HCT116 (cell line): ENCODE data around the gene WDR82. TPM values are rescaled to one million over a fixed set of nuclear protein-coding genes. Genes with fewer than 3 reads are reported as not detected.

Experiments used
- ATAC-seq: fragments of 200-7000 bp; cut with Tn5 transposase; 2 replicates; pipeline ENCODE4 v1.9.1; 2020; ENCODE audit warnings: mild to moderate bottlenecking, moderate library complexity
- BruUV-seq: library from RNA; stranded (reverse); fragments of 400-500 nt; replicated peaks from 2 replicates; lab custom pipeline; 2021; lab: Mats Ljungman, UMichigan
- CTCF ChIA-PET: fragments of 300-600 bp; sonication (Branson Sonifier 250); formaldehyde crosslinking; loops from one replicate; lab custom pipeline; 2021; ENCODE audit warnings: antibody characterized with exemption; lab: Charles Lee
- POLR2A ChIA-PET: fragments of 300-600, 350-600 bp; sonication (Branson Sonifier 250); formaldehyde crosslinking; loops from one replicate; lab custom pipeline; 2021; ENCODE audit warnings: antibody characterized with exemption; lab: Charles Lee
- RAD21 ChIA-PET, 2 experiments: fragments of 300-600 bp; sonication (Branson Sonifier 250); formaldehyde crosslinking; loops; one replicate each; lab custom pipeline; 2023; ENCODE audit warnings: low total read pairs in 2 of 2; ENCODE audit not compliant: uncharacterized antibody in 2 of 2, unreplicated experiment in 2 of 2, low non-redundant PET in 1 of 2; lab: Charles Lee
- DNase-seq: peaks from one replicate; pipeline ENCODE4 v3.0.0-alpha.2; 2010; ENCODE audit warnings: low read depth, low spot score
- H2AFZ ChIP-seq: fragments of 200-600 bp; shearing (Covaris generic), sonication (generic); 2 replicates; pipeline ENCODE4 v1.6.1; 2017; ENCODE audit warnings: low read depth, mixed run types, mixed read lengths, antibody characterized with exemption, low read length; ENCODE audit not compliant: poor library complexity, severe bottlenecking
- H3K27ac ChIP-seq: 2 replicates; pipeline ENCODE4 v1.5.1; 2012; ENCODE audit warnings: low read depth, low read length
- H3K27me3 ChIP-seq: fragments of 200-600 bp; sonication (generic); 2 replicates; pipeline ENCODE4 v1.6.1; 2016; ENCODE audit warnings: mixed run types, low read length, mixed read lengths; ENCODE audit not compliant: insufficient read depth
- H3K36me3 ChIP-seq, 2 experiments: fragments of 200-500 bp in 1 of 2; fragments of 200-600 bp in 1 of 2; sonication (Bioruptor generic) in 1 of 2; sonication (generic) in 1 of 2; 2 replicates each; pipeline versions ENCODE4 v1.5.1 to v1.6.1; 2014 to 2016; ENCODE audit warnings: low read length in 2 of 2, inconsistent platforms in 1 of 2, mixed read lengths in 1 of 2, mixed run types in 1 of 2; ENCODE audit not compliant: insufficient read depth in 2 of 2, control insufficient read depth in 1 of 2
- H3K4me1 ChIP-seq, 2 experiments: fragments of 200-600 bp in 1 of 2; sonication (generic) in 1 of 2; 2 replicates each; pipeline versions ENCODE4 v1.5.1 to v1.6.1; 2012 to 2017; ENCODE audit warnings: low read length in 2 of 2, inconsistent platforms in 1 of 2, mild to moderate bottlenecking in 1 of 2, mixed read lengths in 1 of 2, mixed run types in 1 of 2, moderate library complexity in 1 of 2; ENCODE audit not compliant: insufficient read depth in 2 of 2, control insufficient read depth in 1 of 2
- H3K4me2 ChIP-seq: fragments of 200-600 bp; sonication (generic); 2 replicates; pipeline ENCODE4 v1.6.1; 2017; ENCODE audit warnings: mixed run types, low read length, mixed read lengths
- H3K4me3 ChIP-seq, 2 experiments: fragments of 200-600 bp in 1 of 2; sonication (generic) in 1 of 2; replicated peaks in 1 of 2; 2 replicates each; pipeline ENCODE4 v1.5.1; 2011 to 2016; ENCODE audit warnings: low read length in 2 of 2, control low read depth in 1 of 2, low read depth in 1 of 2, mild to moderate bottlenecking in 1 of 2, mixed read lengths in 1 of 2, mixed run types in 1 of 2
- H3K79me2 ChIP-seq: fragments of 200-600 bp; sonication (generic); 2 replicates; pipeline ENCODE4 v1.6.1; 2017; ENCODE audit warnings: mild to moderate bottlenecking, mixed run types, low read length, moderate library complexity, mixed read lengths; ENCODE audit not compliant: insufficient read depth
- H3K9ac ChIP-seq: fragments of 200-600 bp; sonication (generic); 2 replicates; pipeline ENCODE4 v1.6.1; 2016; ENCODE audit warnings: low read length, mixed read lengths
- H3K9me2 ChIP-seq: fragments of 200-600 bp; sonication (generic), shearing (Covaris generic); 2 replicates; pipeline ENCODE4 v1.6.1; 2017; ENCODE audit warnings: mixed run types, mild to moderate bottlenecking, moderate library complexity; ENCODE audit not compliant: insufficient read depth
- H3K9me3 ChIP-seq, 2 experiments: fragments of 200-500 bp in 1 of 2; fragments of 200-600 bp in 1 of 2; sonication (Bioruptor generic) in 1 of 2; sonication (generic) in 1 of 2; 2 replicates each; pipeline ENCODE4 v1.6.1; 2014 to 2017; ENCODE audit warnings: low read length in 2 of 2, mixed read lengths in 2 of 2, inconsistent platforms in 1 of 2, low read depth in 1 of 2, mild to moderate bottlenecking in 1 of 2, mixed run types in 1 of 2, moderate library complexity in 1 of 2; ENCODE audit not compliant: control insufficient read depth in 1 of 2, insufficient read depth in 1 of 2
- H4K20me1 ChIP-seq: fragments of 200-600 bp; sonication (generic), shearing (Covaris generic); 2 replicates; pipeline ENCODE4 v1.6.1; 2017; ENCODE audit warnings: mixed run types, mild to moderate bottlenecking, moderate library complexity; ENCODE audit not compliant: insufficient read depth
- CEBPB ChIP-seq: IDR thresholded peaks from 2 replicates; pipeline ENCODE4 v1.6.1; 2012; ENCODE audit warnings: low read depth
- EGR1 ChIP-seq: IDR thresholded peaks from 2 replicates; pipeline ENCODE4 v1.6.1; 2012; ENCODE audit warnings: low read depth
- EZH2 ChIP-seq: fragments of 200-600 bp; sonication (generic); IDR thresholded peaks from 2 replicates; pipeline ENCODE4 v1.6.1; 2017; ENCODE audit warnings: antibody characterized with exemption, mixed run types
- EZH2phosphoT487 ChIP-seq: fragments of 200-600 bp; IDR thresholded peaks from 2 replicates; pipeline ENCODE4 v1.6.1; 2018; ENCODE audit warnings: antibody characterized with exemption, borderline replicate concordance
- FOSL1 ChIP-seq: IDR thresholded peaks from 2 replicates; pipeline ENCODE4 v1.6.1; 2012; ENCODE audit warnings: low read depth
- POLR2AphosphoS5 ChIP-seq: IDR thresholded peaks from 2 replicates; pipeline ENCODE4 v1.6.1; 2011; ENCODE audit warnings: mild to moderate bottlenecking, low read depth, low read length, moderate library complexity
- SP1 ChIP-seq: IDR thresholded peaks from 2 replicates; pipeline ENCODE4 v1.6.1; 2012; ENCODE audit warnings: low read depth
- YY1 ChIP-seq: IDR thresholded peaks from 2 replicates; pipeline ENCODE4 v1.6.1; 2011; ENCODE audit warnings: low read length, low read depth, moderate library complexity, mild to moderate bottlenecking; ENCODE audit not compliant: insufficient replicate concordance; ENCODE audit errors: extremely low read depth
- ZNF274 ChIP-seq: fragments of 200-500 bp; sonication (Bioruptor generic); IDR thresholded peaks from 2 replicates; pipeline ENCODE4 v1.6.1; 2014; ENCODE audit warnings: mild to moderate bottlenecking, low read depth, low read length, inconsistent platforms
- intact Hi-C: fragments of 100-400 bp; cut with micrococcal nuclease; formaldehyde crosslinking; loops from 2 replicates; pipeline ENCODE4 v1.10.0; 2022
- total RNA-seq: library from RNA; stranded (reverse); gene quantifications from one replicate; pipeline ENCODE4 v1.2.1, GENCODE V29; 2021; ENCODE audit not compliant: unreplicated experiment
- TF ChIP-seq, protein P1 (sequence below): IDR thresholded peaks from 2 replicates; pipeline ENCODE4 v1.6.1; 2012
- TF ChIP-seq, protein P2 (sequence below), 3 experiments: fragments of 200-600 bp in 1 of 3; sonication (generic) in 1 of 3; IDR thresholded peaks in 2 of 3; conservative IDR thresholded peaks in 1 of 3; 2 replicates each; pipeline ENCODE4 v1.5.1; 2012 to 2017; ENCODE audit warnings: low read depth in 2 of 3, low read length in 2 of 3, antibody characterized with exemption in 1 of 3, borderline replicate concordance in 1 of 3, control low read depth in 1 of 3, mild to moderate bottlenecking in 1 of 3, mixed read lengths in 1 of 3, mixed run types in 1 of 3, moderate library complexity in 1 of 3; ENCODE audit not compliant: insufficient read depth in 1 of 3
- TF ChIP-seq, protein P3 (sequence below): IDR thresholded peaks from 2 replicates; pipeline ENCODE4 v1.6.1; 2011; ENCODE audit warnings: mild to moderate bottlenecking, low read length, moderate library complexity; ENCODE audit not compliant: insufficient replicate concordance; ENCODE audit errors: extremely low read depth

The WDR82 gene
- total RNA-seq, 1 experiment from 2014 or later: 89.7 TPM

DNA sequence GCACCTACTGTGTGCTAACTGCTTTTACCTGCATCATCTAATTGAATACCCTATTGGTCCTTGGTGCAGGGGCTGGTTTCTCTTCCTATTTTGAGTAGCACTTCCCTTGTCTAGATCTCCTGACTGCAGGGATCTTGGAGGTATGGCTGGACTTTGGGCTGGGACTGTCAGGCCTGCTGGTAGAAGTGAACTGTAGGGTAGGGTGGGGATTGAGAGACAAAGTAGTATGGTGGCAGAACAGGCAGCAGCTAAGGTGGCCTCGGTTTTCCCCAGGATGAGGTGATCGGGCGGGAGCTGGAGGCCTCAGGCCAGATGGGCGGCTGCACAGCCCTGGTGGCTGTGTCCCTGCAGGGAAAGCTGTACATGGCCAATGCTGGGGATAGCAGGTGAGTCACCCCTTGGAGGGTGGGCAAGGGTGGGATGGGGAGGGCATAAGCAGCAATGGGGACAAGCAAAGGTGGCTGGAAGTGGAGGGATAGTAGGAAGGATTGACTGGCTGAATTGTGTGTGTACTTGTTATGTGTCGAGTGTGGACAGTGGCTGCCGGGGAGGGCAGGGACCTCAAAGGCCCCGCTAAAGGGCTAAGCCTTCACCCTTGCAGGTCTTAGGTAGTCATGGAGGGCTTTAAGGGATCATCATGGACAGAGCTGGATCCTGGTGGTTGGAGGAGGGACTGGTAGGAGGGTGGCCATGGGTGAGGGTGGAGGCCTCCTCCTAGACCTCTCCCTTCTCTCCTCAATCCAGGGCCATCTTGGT, 30.9 kb downstream of the WDR82 start:
- H3K9ac ChIP-seq: no peak overlapping the region
- H3K4me1 ChIP-seq: peaks cover 20 to 33% of the 10 kb centered on the region in 2 experiments; a peak in 3 of 4 replicates
- H3K27me3 ChIP-seq: no peaks in the 10 kb centered on the region
- no peaks in the 10 kb centered on the region for H3K9me2 ChIP-seq
- ChIA-PET RAD21 (no interaction called here), CTCF (interaction anchor here (1.2 kb wide), 1 partner anchor 13 kb away, joined by 3 read pairs; no protein-coding TSS in a partner anchor)
- no peak overlapping the region for H3K4me3 ChIP-seq
- no TSS peak for BruUV-seq
- DNase-seq: no peak
- H3K9me3 ChIP-seq: peaks cover 0 to 4% of the 10 kb centered on the region in 2 experiments; a peak in 1 of 4 replicates
- ATAC-seq: no peak
- H3K27ac ChIP-seq: no peak overlapping the region
- H3K36me3 ChIP-seq: peaks cover 2 to 17% of the 10 kb centered on the region in 2 experiments; a peak in 3 of 4 replicates
- intact Hi-C loops: no loop called here
- TF ChIP-seq, protein P1, sequence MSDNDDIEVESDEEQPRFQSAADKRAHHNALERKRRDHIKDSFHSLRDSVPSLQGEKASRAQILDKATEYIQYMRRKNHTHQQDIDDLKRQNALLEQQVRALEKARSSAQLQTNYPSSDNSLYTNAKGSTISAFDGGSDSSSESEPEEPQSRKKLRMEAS: no peak
- no peak for TF ChIP-seq EZH2phosphoT487
- no peak for TF ChIP-seq FOSL1
- TF ChIP-seq, all 23 proteins: peak for 0
- no peaks in the 10 kb centered on the region for H4K20me1 ChIP-seq
- no peaks in the 10 kb centered on the region for H3K79me2 ChIP-seq
- no peak overlapping the region for H2AFZ ChIP-seq
- POLR2A ChIA-PET: no interaction called here
- no peak overlapping the region for H3K4me2 ChIP-seq

DNA sequence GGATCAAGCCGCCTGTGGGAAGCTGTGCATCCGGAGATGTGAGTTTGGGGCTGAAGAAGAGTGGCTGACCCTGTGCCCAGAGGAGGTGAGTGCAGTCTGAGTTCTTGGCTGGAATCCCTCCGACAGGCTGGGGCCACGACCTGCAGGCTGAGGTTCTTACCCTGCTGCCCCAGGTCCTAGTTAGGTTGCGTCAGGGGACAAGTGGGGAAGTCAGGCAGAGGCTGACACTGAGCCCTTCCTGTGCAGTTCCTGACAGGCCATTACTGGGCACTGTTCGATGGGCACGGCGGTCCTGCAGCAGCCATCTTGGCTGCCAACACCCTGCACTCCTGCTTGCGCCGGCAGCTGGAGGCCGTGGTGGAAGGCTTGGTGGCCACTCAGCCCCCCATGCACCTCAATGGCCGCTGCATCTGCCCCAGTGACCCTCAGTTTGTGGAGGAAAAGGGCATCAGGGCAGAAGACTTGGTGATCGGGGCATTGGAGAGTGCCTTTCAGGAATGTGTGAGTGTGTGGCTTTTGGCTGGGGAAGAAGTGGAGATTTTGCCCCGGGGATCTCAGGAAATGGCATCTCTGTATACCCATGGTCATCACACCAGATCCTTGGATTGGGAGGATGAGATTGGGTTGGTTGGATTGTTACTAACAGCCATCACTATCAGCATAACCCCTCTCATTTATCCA, 31.6 kb downstream of the WDR82 start:
- ChIA-PET CTCF (no interaction called here), POLR2A (no interaction called here)
- TF ChIP-seq FOSL1 (no peak), CEBPB (no peak), ZNF274 (no peak), EGR1 (no peak), SP1 (no peak), YY1 (no peak), POLR2AphosphoS5 (no peak), EZH2phosphoT487 (no peak), EZH2 (no peak)
- TF ChIP-seq, protein P2, sequence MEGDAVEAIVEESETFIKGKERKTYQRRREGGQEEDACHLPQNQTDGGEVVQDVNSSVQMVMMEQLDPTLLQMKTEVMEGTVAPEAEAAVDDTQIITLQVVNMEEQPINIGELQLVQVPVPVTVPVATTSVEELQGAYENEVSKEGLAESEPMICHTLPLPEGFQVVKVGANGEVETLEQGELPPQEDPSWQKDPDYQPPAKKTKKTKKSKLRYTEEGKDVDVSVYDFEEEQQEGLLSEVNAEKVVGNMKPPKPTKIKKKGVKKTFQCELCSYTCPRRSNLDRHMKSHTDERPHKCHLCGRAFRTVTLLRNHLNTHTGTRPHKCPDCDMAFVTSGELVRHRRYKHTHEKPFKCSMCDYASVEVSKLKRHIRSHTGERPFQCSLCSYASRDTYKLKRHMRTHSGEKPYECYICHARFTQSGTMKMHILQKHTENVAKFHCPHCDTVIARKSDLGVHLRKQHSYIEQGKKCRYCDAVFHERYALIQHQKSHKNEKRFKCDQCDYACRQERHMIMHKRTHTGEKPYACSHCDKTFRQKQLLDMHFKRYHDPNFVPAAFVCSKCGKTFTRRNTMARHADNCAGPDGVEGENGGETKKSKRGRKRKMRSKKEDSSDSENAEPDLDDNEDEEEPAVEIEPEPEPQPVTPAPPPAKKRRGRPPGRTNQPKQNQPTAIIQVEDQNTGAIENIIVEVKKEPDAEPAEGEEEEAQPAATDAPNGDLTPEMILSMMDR (IDR thresholded peaks at IDR 0.05 in 2 of 3, conservative IDR thresholded peaks at IDR 0.05 in 1 of 3; ENCODE audit: borderline replicate concordance in 1 of 3, insufficient read depth in 1 of 3, low read depth in 2 of 3, low read length in 2 of 3): no peak
- TF ChIP-seq, protein P3, sequence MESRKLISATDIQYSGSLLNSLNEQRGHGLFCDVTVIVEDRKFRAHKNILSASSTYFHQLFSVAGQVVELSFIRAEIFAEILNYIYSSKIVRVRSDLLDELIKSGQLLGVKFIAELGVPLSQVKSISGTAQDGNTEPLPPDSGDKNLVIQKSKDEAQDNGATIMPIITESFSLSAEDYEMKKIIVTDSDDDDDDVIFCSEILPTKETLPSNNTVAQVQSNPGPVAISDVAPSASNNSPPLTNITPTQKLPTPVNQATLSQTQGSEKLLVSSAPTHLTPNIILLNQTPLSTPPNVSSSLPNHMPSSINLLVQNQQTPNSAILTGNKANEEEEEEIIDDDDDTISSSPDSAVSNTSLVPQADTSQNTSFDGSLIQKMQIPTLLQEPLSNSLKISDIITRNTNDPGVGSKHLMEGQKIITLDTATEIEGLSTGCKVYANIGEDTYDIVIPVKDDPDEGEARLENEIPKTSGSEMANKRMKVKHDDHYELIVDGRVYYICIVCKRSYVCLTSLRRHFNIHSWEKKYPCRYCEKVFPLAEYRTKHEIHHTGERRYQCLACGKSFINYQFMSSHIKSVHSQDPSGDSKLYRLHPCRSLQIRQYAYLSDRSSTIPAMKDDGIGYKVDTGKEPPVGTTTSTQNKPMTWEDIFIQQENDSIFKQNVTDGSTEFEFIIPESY: no peak
- TF ChIP-seq, protein P1: no peak

More for the DNA sequence above, 31.6 kb downstream of the WDR82 start:
- Histone ChIP-seq H3K36me3 (peaks cover 2 to 15% of the 10 kb centered on the region in 2 experiments; a peak in 3 of 4 replicates), H3K79me2 (no peaks in the 10 kb centered on the region), H4K20me1 (no peaks in the 10 kb centered on the region), H3K27me3 (no peaks in the 10 kb centered on the region), H3K9me2 (no peaks in the 10 kb centered on the region), H3K4me2 (peak overlapping the region; percentile 96), H2AFZ (no peak overlapping the region), H3K4me1 (peaks cover 20 to 33% of the 10 kb centered on the region in 2 experiments; a peak in 3 of 4 replicates), H3K4me3 (no peak overlapping the region), H3K9ac (no peak overlapping the region), H3K27ac (no peak overlapping the region), H3K9me3 (peaks cover 0 to 4% of the 10 kb centered on the region in 2 experiments; a peak in 1 of 4 replicates)
- no peak for ATAC-seq
- intact Hi-C loops: no loop called here
- no peak for DNase-seq
- RAD21 ChIA-PET: no interaction called here
- no TSS peak for BruUV-seq
